GM18526 (cell line): ENCODE data around the gene CEACAM8.

Source experiments
- POLR2A ChIP-seq: IDR thresholded peaks from 3 replicates; pipeline ENCODE4 v1.6.1; 2011; ENCODE audit not compliant: insufficient read length; ENCODE audit errors: extremely low read depth

Gene CEACAM8

GRCh38 chr19:42577016-42577415 is 17.7 kb downstream of the CEACAM8 start:
- no peak for TF ChIP-seq POLR2A

GRCh38 chr19:42576241-42576640 is 18.5 kb downstream of the CEACAM8 start:
- no peak for TF ChIP-seq POLR2A

- TF ChIP-seq POLR2A = no peak
These were observed 21.1 kb downstream of the CEACAM8 start for GRCh38 chr19:42573642-42574041.

- no peak for TF ChIP-seq POLR2A
These were observed 23.6 kb downstream of the CEACAM8 start for GRCh38 chr19:42571116-42571515.

- no peak for TF ChIP-seq POLR2A
These were observed 25.5 kb downstream of the CEACAM8 start for GRCh38 chr19:42569193-42569592.

GRCh38 chr19:42568006-42568405 is 26.7 kb downstream of the CEACAM8 start:
- TF ChIP-seq POLR2A = no peak

- TF ChIP-seq POLR2A = no peak
These were observed 27.2 kb downstream of the CEACAM8 start for GRCh38 chr19:42567567-42567966.

- TF ChIP-seq POLR2A = no peak
These were observed 31.1 kb downstream of the CEACAM8 start for GRCh38 chr19:42563352-42564210.

- TF ChIP-seq POLR2A = no peak
These were observed 33.2 kb downstream of the CEACAM8 start for GRCh38 chr19:42561512-42561911.

GRCh38 chr19:42560731-42561130 is 34.0 kb downstream of the CEACAM8 start:
- no peak for TF ChIP-seq POLR2A

GRCh38 chr19:42558450-42559150 is 36.1 kb downstream of the CEACAM8 start:
- TF ChIP-seq POLR2A = no peak

- TF ChIP-seq POLR2A = no peak
These were observed 38.9 kb downstream of the CEACAM8 start for GRCh38 chr19:42555801-42556200.

GRCh38 chr19:42555317-42555716 is 39.4 kb downstream of the CEACAM8 start:
- no peak for TF ChIP-seq POLR2A

- no peak for TF ChIP-seq POLR2A
These were observed 40.6 kb downstream of the CEACAM8 start for GRCh38 chr19:42554046-42554575.

GRCh38 chr19:42553292-42554045 is 41.3 kb downstream of the CEACAM8 start:
- TF ChIP-seq POLR2A = no peak
